GM20000 (cell line): ENCODE data around the gene POU2F1.

Experiments
- DNase-seq: peaks from one replicate; pipeline ENCODE4 v3.0.0; 2012; ENCODE audit warnings: low spot score
- CTCF ChIP-seq: IDR thresholded peaks from 2 replicates; pipeline ENCODE4 v1.5.1; 2012; ENCODE audit warnings: mild to moderate bottlenecking, control low read depth; ENCODE audit errors: extremely low read depth, missing control alignments

The POU2F1 gene

GRCh38 chr1:167262836-167263235 lies 42.1 kb downstream of the POU2F1 start:
- DNase-seq: no peak

GRCh38 chr1:167263344-167263743 lies 42.7 kb downstream of the POU2F1 start:
- TF ChIP-seq CTCF: no peak
- no peak for DNase-seq

More at GRCh38 chr1:167262836-167263235, 42.1 kb downstream of the POU2F1 start:
- TF ChIP-seq CTCF: no peak

GRCh38 chr1:167263819-167264464 lies 43.3 kb downstream of the POU2F1 start:
- no peak for DNase-seq
- no peak for TF ChIP-seq CTCF

- no peak for TF ChIP-seq CTCF
These were observed 46.3 kb downstream of the POU2F1 start for GRCh38 chr1:167266965-167267364.

GRCh38 chr1:167268347-167268787 lies 47.7 kb downstream of the POU2F1 start:
- no peak for TF ChIP-seq CTCF
- no peak for DNase-seq

More at GRCh38 chr1:167266965-167267364, 46.3 kb downstream of the POU2F1 start:
- DNase-seq: no peak

- no peak for DNase-seq
- TF ChIP-seq CTCF: no peak
These were observed 49.8 kb downstream of the POU2F1 start for GRCh38 chr1:167270349-167271092.

- no peak for TF ChIP-seq CTCF
- no peak for DNase-seq
These were observed 51.8 kb downstream of the POU2F1 start for GRCh38 chr1:167272369-167272957.
